Activated naive CD8-positive, alpha-beta T cell treated with anti-CD3 and anti-CD28 coated beads for 36 hours (primary cell): ENCODE measurements around the gene ARL8B. TPM values are rescaled to one million over a fixed set of nuclear protein-coding genes. Genes with fewer than 3 reads are reported as not detected.

Source experiments
- DNase-seq: peaks from one replicate; pipeline ENCODE4 v3.0.0; 2021
- H3K27ac Mint-ChIP-seq: one replicate; pipeline ENCODE4 v1.8.0; 2022; ENCODE audit warnings: mild to moderate bottlenecking, moderate library complexity, mixed read lengths
- H3K27me3 Mint-ChIP-seq: one replicate; pipeline ENCODE4 v1.8.0; 2022; ENCODE audit warnings: mild to moderate bottlenecking, mixed read lengths
- H3K36me3 Mint-ChIP-seq: one replicate; pipeline ENCODE4 v1.8.0; 2021; ENCODE audit warnings: mild to moderate bottlenecking, mixed read lengths
- H3K4me1 Mint-ChIP-seq: one replicate; pipeline ENCODE4 v1.8.0; 2021; ENCODE audit warnings: mixed read lengths
- H3K4me3 Mint-ChIP-seq: one replicate; pipeline ENCODE4 v1.8.0; 2022; ENCODE audit warnings: mild to moderate bottlenecking, moderate library complexity, mixed read lengths
- H3K9me3 Mint-ChIP-seq: one replicate; pipeline ENCODE4 v1.8.0; 2022; ENCODE audit warnings: mixed read lengths
- total RNA-seq, 2 experiments: library from RNA; stranded (reverse); gene quantifications; one replicate each; pipeline ENCODE4 v1.2.3, GENCODE V29; 2021

Gene ARL8B
- total RNA-seq, 2 experiments from 2014 or later = 52.7 to 56.3 TPM

DNA sequence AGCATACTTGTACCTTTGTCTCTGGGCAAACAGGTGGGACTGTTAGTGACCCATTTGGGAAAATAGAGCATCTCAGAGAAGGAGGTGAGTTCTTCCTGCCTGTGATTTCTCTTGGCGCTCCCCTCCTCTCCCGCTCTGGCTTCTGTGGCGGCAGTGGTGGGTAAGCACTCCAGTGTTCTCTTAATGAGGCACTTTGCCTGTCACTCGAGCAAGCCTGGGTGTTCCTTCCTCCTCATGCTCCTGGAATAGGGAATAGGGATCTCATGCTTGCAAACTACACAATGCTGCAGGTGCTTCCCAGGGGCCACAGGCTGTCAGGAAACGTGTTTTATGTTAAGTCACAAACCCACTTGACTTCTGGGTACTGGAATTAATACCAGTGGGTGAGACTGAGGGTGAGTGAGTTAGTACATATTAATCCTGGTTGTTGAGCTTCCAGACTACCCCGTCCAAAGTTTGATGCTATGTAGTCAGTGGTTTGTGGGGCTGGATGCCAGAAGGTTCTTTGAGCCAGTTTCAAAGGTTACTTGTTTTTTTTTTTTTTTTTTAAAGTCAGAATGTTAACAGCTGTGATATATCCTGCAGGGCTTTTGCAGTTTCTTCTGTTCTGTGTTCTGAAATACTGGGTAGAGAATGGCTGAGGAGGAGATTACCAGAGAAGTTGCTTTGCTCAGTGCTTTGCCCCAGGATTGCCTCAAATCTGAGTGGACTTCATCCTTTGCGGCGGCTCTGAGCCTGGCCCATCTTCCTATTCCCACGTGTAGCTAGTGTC, 95.9 kb downstream of the ARL8B start:
- no peaks in the 10 kb centered on the region for H3K9me3 Mint-ChIP-seq
- H3K36me3 Mint-ChIP-seq = peaks cover 23% of the 10 kb centered on the region
- DNase-seq = no peak
- peaks cover 9% of the 10 kb centered on the region for H3K4me1 Mint-ChIP-seq
- H3K27ac Mint-ChIP-seq = no peak overlapping the region
- no peak overlapping the region for H3K4me3 Mint-ChIP-seq
- H3K27me3 Mint-ChIP-seq = no peaks in the 10 kb centered on the region

DNA sequence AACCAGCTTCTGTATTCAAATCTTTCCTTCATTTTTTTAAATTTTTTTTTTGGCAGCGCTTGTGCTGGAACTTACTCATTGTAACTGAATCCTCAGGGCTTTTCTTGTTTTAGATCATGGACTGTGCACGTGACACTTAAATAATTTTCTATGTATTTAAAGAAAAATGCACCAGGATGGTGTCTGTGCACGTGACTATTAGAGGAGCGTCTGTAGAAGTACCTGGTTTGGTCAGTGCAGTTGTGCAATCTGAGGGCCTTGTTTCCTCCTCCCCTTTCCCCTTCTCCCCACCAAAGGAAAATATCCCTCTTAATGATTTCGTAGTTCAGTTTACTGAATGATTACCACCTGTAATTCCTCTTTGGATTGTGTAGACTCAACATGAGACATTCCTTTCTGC, 96.7 kb downstream of the ARL8B start:
- H3K36me3 Mint-ChIP-seq = peaks cover 15% of the 10 kb centered on the region
- H3K4me1 Mint-ChIP-seq = peaks cover 8% of the 10 kb centered on the region
- DNase-seq = no peak
- no peaks in the 10 kb centered on the region for H3K27me3 Mint-ChIP-seq
- no peaks in the 10 kb centered on the region for H3K9me3 Mint-ChIP-seq
- H3K27ac Mint-ChIP-seq = peak overlapping the region; percentile 31
- H3K4me3 Mint-ChIP-seq = no peak overlapping the region

DNA sequence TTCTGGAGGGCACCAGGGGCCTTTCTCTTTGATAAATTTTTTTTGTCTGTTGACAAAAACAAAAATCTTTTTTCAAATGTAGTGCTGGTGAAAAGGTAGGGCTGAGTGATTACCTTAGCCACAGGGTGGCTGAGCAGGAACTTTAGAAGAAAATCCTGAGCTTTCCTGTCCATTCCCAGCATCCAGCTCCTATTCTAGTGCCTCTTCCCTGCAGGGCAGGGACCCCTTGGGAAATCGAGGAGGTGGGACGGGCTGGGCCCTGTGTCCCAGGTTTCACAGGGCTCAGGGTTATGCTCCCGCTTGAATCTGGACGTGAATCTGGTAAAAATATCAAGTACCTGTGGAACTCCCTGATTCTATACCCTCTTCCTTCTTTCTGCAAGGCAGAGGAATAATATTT, 97.1 kb downstream of the ARL8B start:
- H3K4me3 Mint-ChIP-seq = no peak overlapping the region
- DNase-seq = no peak
- peaks cover 11% of the 10 kb centered on the region for H3K36me3 Mint-ChIP-seq
- no peaks in the 10 kb centered on the region for H3K9me3 Mint-ChIP-seq
- H3K4me1 Mint-ChIP-seq = peaks cover 4% of the 10 kb centered on the region
- H3K27ac Mint-ChIP-seq = peak overlapping the region; percentile 31
- no peaks in the 10 kb centered on the region for H3K27me3 Mint-ChIP-seq

DNA sequence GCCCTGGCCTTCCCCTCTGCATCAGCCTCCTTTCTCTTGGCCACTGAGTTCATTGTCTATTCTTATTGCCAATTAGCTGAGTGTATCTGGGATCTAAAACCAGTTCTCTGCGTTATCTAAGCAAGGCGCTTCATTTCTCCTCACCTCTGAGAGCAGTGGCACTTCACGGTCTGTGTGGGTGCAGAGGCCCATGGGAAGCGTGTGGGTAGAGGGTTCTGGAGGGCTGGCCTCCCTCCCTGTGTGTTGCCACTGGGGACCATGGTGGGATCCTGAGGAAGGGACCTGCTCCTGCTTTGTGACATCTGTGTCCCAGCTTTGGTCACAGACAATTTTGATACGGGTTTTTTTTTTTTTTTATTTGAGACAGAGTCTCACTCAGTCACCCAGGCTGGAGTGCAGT, 98.1 kb downstream of the ARL8B start:
- Mint-ChIP-seq H3K4me1 (peaks cover 4% of the 10 kb centered on the region), H3K27ac (peak overlapping the region; percentile 40), H3K4me3 (no peak overlapping the region), H3K36me3 (peaks cover 7% of the 10 kb centered on the region), H3K9me3 (no peaks in the 10 kb centered on the region), H3K27me3 (no peaks in the 10 kb centered on the region)
- DNase-seq = no peak

DNA sequence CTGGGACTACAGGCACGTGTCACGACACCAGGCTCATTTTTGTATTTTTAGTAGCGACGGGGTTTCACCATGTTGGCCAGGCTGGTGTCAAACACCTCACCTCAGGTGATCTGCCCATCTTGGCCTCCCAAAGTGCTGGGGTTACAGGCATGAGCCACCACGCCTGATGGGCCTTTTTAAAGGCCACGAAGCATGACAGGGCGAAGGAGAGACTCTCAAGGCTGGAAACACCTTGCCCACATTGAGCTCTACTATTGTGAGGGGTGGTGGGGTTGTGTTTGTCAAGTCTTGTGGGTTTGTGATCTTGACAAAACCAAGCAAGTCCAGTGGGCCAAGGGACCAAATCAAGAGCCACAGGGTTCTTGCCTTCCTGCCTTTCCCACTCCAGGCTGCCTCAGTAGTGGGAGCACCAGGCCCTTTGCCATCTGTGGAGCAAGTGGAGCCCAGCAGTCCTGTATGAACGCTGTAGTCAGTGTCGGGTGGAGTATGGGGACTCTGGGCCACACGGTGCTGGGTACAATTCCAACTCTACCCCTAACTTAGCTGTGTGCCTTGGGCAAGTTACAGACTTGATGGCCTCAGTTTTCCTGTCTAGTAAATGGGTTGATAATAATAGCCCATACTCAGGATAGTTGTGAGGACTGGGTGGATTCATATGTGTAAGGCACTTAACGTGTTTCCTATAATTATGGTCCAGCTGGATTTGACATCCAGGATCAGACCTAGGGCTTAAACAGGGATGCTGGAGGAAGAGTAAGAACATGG, 98.8 kb downstream of the ARL8B start:
- Mint-ChIP-seq H3K9me3 (no peaks in the 10 kb centered on the region), H3K4me3 (no peak overlapping the region), H3K27me3 (no peaks in the 10 kb centered on the region), H3K36me3 (peaks cover 7% of the 10 kb centered on the region), H3K4me1 (peaks cover 4% of the 10 kb centered on the region), H3K27ac (no peak overlapping the region)
- no peak for DNase-seq

DNA sequence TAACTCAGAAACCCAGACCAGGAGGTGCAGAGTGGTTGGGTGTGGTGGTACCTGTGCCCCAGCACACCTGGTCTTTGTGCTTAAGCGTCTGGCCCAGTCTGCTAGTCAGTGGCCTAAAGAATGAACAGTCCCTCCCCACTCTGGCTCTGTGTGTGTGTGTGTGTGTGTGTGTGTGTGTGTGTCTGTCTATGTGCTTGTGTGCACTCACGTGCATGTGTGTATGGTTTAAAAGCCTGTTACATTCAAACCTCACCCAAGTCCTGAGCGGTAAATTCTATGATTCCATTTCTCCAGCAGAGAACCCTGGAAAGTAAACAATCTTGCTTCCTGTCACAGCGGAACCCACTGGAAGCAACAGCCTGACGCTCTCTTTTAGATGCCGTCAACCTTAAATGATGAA, 99.6 kb downstream of the ARL8B start:
- H3K27ac Mint-ChIP-seq = no peak overlapping the region
- peaks cover 7% of the 10 kb centered on the region for H3K36me3 Mint-ChIP-seq
- no peak overlapping the region for H3K4me3 Mint-ChIP-seq
- DNase-seq = no peak
- H3K9me3 Mint-ChIP-seq = no peaks in the 10 kb centered on the region
- H3K27me3 Mint-ChIP-seq = no peaks in the 10 kb centered on the region
- peaks cover 4% of the 10 kb centered on the region for H3K4me1 Mint-ChIP-seq

DNA sequence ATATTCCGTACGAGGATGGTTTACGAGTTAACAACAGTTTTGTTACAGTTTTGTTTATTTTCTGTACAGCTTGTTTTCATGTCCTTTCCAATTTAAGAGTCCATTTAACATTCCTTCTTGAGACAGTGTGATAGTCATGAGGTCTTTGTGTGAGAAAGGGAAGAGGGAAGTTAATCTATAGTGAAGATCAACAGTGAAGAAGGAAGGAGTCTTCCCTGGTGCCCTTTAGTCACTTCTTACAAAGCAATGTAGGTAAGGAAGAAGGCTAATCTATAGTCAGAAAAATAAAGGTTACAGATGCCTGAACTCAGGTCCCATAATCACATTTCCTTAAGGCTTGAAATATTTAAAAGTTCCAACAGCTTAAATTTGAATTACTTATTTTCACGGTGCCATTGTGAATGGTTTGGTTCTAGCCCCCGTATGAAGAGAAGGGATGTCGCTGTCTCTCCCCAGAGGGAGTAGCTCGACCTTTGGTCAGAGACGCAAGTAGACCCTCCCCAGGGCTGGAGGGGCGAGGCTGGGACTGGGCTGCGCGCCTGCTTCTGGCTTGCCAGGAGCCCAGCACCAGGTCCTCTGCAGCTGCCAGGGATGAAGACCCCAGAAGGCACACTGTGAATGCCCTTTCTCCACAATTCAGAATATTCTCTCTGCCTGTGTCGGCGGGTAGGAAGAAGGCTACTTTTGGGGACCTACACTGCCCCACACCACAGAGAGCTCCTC, 100.4 kb downstream of the ARL8B start:
- Mint-ChIP-seq H3K4me1 (peaks cover 4% of the 10 kb centered on the region), H3K36me3 (peaks cover 7% of the 10 kb centered on the region), H3K27ac (no peak overlapping the region), H3K4me3 (no peak overlapping the region), H3K27me3 (no peaks in the 10 kb centered on the region), H3K9me3 (no peaks in the 10 kb centered on the region)
- DNase-seq = no peak

DNA sequence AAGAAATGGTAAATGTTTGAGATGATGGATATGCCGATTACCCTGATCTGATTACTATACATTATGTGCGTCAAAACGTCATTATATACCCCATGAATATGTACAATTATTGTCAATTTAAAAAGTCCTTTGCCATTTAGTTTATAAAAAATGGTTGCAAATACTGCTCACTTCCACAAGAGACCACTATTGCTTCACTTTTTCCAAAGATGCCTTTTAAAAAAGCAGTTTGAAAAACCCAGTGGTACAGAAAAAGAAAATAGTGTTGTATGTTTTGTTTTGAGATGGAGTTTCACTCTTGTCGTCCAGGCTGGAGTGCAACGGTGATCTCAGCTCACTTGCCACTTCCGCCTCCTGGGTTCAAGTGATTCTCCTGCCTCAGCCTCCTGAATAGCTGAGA, 104.7 kb downstream of the ARL8B start:
- DNase-seq = no peak
- Mint-ChIP-seq H3K27ac (no peak overlapping the region), H3K27me3 (no peaks in the 10 kb centered on the region), H3K36me3 (no peaks in the 10 kb centered on the region), H3K4me3 (no peak overlapping the region), H3K9me3 (no peaks in the 10 kb centered on the region), H3K4me1 (no peaks in the 10 kb centered on the region)

DNA sequence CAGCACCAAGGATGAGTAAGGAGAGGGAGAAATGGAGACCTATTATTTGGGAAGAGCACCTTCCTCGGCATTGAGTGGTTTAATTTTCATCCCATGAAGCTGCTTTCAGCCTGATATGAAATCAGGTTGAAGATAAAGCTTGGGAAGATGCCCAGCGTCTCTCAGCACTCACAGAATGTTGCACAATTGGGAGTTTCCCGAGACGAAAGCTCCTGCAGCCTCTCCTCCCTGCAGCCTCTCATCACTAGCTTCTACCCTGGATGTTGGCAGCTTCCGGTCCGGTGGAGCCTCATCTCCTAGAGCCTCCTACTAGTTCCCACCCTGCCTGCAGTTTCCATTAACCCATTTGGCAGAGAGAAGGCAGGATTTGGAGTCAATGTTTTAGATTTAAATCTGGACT, 105.7 kb downstream of the ARL8B start:
- Mint-ChIP-seq H3K27ac (no peak overlapping the region), H3K4me3 (no peak overlapping the region), H3K4me1 (no peaks in the 10 kb centered on the region), H3K27me3 (no peaks in the 10 kb centered on the region), H3K9me3 (no peaks in the 10 kb centered on the region), H3K36me3 (no peaks in the 10 kb centered on the region)
- DNase-seq = no peak

DNA sequence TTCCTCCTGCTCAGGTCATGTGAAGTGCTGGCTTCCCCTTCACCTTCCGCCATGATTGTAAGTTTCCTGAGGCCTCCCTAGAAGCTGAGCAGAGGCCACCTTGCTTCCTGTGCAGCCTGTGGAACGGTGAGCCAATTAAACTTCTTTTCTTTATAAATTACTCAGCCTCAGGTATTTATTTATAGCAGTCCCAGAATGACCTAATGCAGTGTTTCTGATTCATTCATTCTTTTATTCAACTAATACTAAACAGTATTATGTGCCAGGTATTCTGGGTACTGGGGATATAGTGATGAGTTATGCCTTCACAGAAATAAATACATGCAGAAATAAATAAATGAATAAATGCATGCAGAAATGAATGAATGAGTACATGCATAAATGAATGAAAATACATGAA, 107.3 kb downstream of the ARL8B start:
- no peak overlapping the region for H3K4me3 Mint-ChIP-seq
- no peaks in the 10 kb centered on the region for H3K4me1 Mint-ChIP-seq
- DNase-seq = no peak
- no peaks in the 10 kb centered on the region for H3K9me3 Mint-ChIP-seq
- H3K27ac Mint-ChIP-seq = no peak overlapping the region
- no peaks in the 10 kb centered on the region for H3K36me3 Mint-ChIP-seq
- H3K27me3 Mint-ChIP-seq = no peaks in the 10 kb centered on the region

Other genes with a start within 250 kb of the ARL8B start
- 100 to 1,000 TPM; 292 to 294 TPM for gene BHLHE40, start 142.9 kb upstream of the ARL8B start, total RNA-seq
- 100 to 1,000 TPM; 132 to 133 TPM for gene EDEM1, start 65.4 kb downstream of the ARL8B start, total RNA-seq